ENCODE results near the gene FADS6.
A peak's percentile ranks its signal among the peaks of the same experiment; 100 is the strongest.
"Not testable (repeated sequence)": the region's sequence is repeated elsewhere in the genome, so short reads cannot be mapped to it uniquely, and the experiment has no call there.

Gene FADS6

GRCh38 chr17:74871356-74872076 lies 21.9 kb downstream of the FADS6 start:
- Histone ChIP-seq H3K36me3 (ENCODE audit: control insufficient read depth, low read depth, low read length) (no peaks in the 10 kb centered on the region), H3K9me3 (ENCODE audit: control insufficient read depth, low read depth, low read length) (no peaks in the 10 kb centered on the region), H3K4me3 (ENCODE audit: low read length) (peak overlapping the region; percentile 74), H3K4me1 (ENCODE audit: control insufficient read depth, low read depth, low read length) (peaks cover 6% of the 10 kb centered on the region), H3K27ac (ENCODE audit: low read length) (no peak overlapping the region), H3K27me3 (ENCODE audit: control insufficient read depth, insufficient read depth, low read length) (peaks cover 6% of the 10 kb centered on the region), H3K9ac (ENCODE audit: low read length) (no peak overlapping the region)

- H3K36me3 ChIP-seq (ENCODE audit: control insufficient read depth, low read depth, low read length) = no peaks in the 10 kb centered on the region
- H3K9ac ChIP-seq (ENCODE audit: low read length) = no peak overlapping the region
- H3K4me1 ChIP-seq (ENCODE audit: control insufficient read depth, low read depth, low read length) = peaks cover 6% of the 10 kb centered on the region
- H3K9me3 ChIP-seq (ENCODE audit: control insufficient read depth, low read depth, low read length) = no peaks in the 10 kb centered on the region
- no peak overlapping the region for H3K27ac ChIP-seq (ENCODE audit: low read length)
- no peak overlapping the region for H3K4me3 ChIP-seq (ENCODE audit: low read length)
- H3K27me3 ChIP-seq (ENCODE audit: control insufficient read depth, insufficient read depth, low read length) = peaks cover 6% of the 10 kb centered on the region
These were observed 22.9 kb downstream of the FADS6 start for GRCh38 chr17:74870512-74870911.

- not testable (repeated sequence) for H3K9ac ChIP-seq (ENCODE audit: low read length); H3K36me3 ChIP-seq (ENCODE audit: control insufficient read depth, low read depth, low read length); H3K4me1 ChIP-seq (ENCODE audit: control insufficient read depth, low read depth, low read length); H3K27ac ChIP-seq (ENCODE audit: low read length); H3K4me3 ChIP-seq (ENCODE audit: low read length); H3K9me3 ChIP-seq (ENCODE audit: control insufficient read depth, low read depth, low read length); H3K27me3 ChIP-seq (ENCODE audit: control insufficient read depth, insufficient read depth, low read length)
These were observed 23.4 kb downstream of the FADS6 start for GRCh38 chr17:74870028-74870427.

GRCh38 chr17:74868908-74869255 lies 24.6 kb downstream of the FADS6 start:
- Histone ChIP-seq H3K4me1 (ENCODE audit: control insufficient read depth, low read depth, low read length) (peaks cover 2% of the 10 kb centered on the region), H3K27ac (ENCODE audit: low read length) (no peak overlapping the region), H3K9ac (ENCODE audit: low read length) (no peak overlapping the region), H3K36me3 (ENCODE audit: control insufficient read depth, low read depth, low read length) (no peaks in the 10 kb centered on the region), H3K9me3 (ENCODE audit: control insufficient read depth, low read depth, low read length) (no peaks in the 10 kb centered on the region), H3K4me3 (ENCODE audit: low read length) (no peak overlapping the region), H3K27me3 (ENCODE audit: control insufficient read depth, insufficient read depth, low read length) (peaks cover 6% of the 10 kb centered on the region)

- Histone ChIP-seq H3K9ac (ENCODE audit: low read length) (no peak overlapping the region), H3K27me3 (ENCODE audit: control insufficient read depth, insufficient read depth, low read length) (peaks cover 6% of the 10 kb centered on the region), H3K4me1 (ENCODE audit: control insufficient read depth, low read depth, low read length) (no peaks in the 10 kb centered on the region), H3K9me3 (ENCODE audit: control insufficient read depth, low read depth, low read length) (no peaks in the 10 kb centered on the region), H3K4me3 (ENCODE audit: low read length) (no peak overlapping the region), H3K36me3 (ENCODE audit: control insufficient read depth, low read depth, low read length) (no peaks in the 10 kb centered on the region), H3K27ac (ENCODE audit: low read length) (no peak overlapping the region)
These were observed 25.1 kb downstream of the FADS6 start for GRCh38 chr17:74868251-74868907.

- Histone ChIP-seq H3K4me3 (ENCODE audit: low read length) (no peak overlapping the region), H3K27ac (ENCODE audit: low read length) (no peak overlapping the region), H3K9me3 (ENCODE audit: control insufficient read depth, low read depth, low read length) (no peaks in the 10 kb centered on the region), H3K9ac (ENCODE audit: low read length) (no peak overlapping the region), H3K27me3 (ENCODE audit: control insufficient read depth, insufficient read depth, low read length) (peaks cover 14% of the 10 kb centered on the region), H3K4me1 (ENCODE audit: control insufficient read depth, low read depth, low read length) (peaks cover 3% of the 10 kb centered on the region), H3K36me3 (ENCODE audit: control insufficient read depth, low read depth, low read length) (no peaks in the 10 kb centered on the region)
These were observed 27.1 kb downstream of the FADS6 start for GRCh38 chr17:74866198-74866835.

GRCh38 chr17:74865504-74866197 lies 27.8 kb downstream of the FADS6 start:
- no peak overlapping the region for H3K9ac ChIP-seq (ENCODE audit: low read length)

GRCh38 chr17:74864866-74865395 lies 28.5 kb downstream of the FADS6 start:
- Histone ChIP-seq H3K9me3 (ENCODE audit: control insufficient read depth, low read depth, low read length) (no peaks in the 10 kb centered on the region), H3K36me3 (ENCODE audit: control insufficient read depth, low read depth, low read length) (no peaks in the 10 kb centered on the region), H3K4me3 (ENCODE audit: low read length) (no peak overlapping the region), H3K9ac (ENCODE audit: low read length) (no peak overlapping the region), H3K27ac (ENCODE audit: low read length) (no peak overlapping the region), H3K27me3 (ENCODE audit: control insufficient read depth, insufficient read depth, low read length) (peaks cover 28% of the 10 kb centered on the region), H3K4me1 (ENCODE audit: control insufficient read depth, low read depth, low read length) (peaks cover 3% of the 10 kb centered on the region)

More at GRCh38 chr17:74865504-74866197, 27.8 kb downstream of the FADS6 start:
- H3K27ac ChIP-seq (ENCODE audit: low read length) = no peak overlapping the region
- H3K36me3 ChIP-seq (ENCODE audit: control insufficient read depth, low read depth, low read length) = no peaks in the 10 kb centered on the region
- H3K4me1 ChIP-seq (ENCODE audit: control insufficient read depth, low read depth, low read length) = peaks cover 3% of the 10 kb centered on the region
- peaks cover 20% of the 10 kb centered on the region for H3K27me3 ChIP-seq (ENCODE audit: control insufficient read depth, insufficient read depth, low read length)
- no peaks in the 10 kb centered on the region for H3K9me3 ChIP-seq (ENCODE audit: control insufficient read depth, low read depth, low read length)
- H3K4me3 ChIP-seq (ENCODE audit: low read length) = no peak overlapping the region

GRCh38 chr17:74864297-74864865 lies 29.1 kb downstream of the FADS6 start:
- Histone ChIP-seq H3K9ac (ENCODE audit: low read length) (no peak overlapping the region), H3K4me3 (ENCODE audit: low read length) (no peak overlapping the region), H3K4me1 (ENCODE audit: control insufficient read depth, low read depth, low read length) (peaks cover 3% of the 10 kb centered on the region), H3K9me3 (ENCODE audit: control insufficient read depth, low read depth, low read length) (no peaks in the 10 kb centered on the region), H3K36me3 (ENCODE audit: control insufficient read depth, low read depth, low read length) (no peaks in the 10 kb centered on the region), H3K27ac (ENCODE audit: low read length) (no peak overlapping the region), H3K27me3 (ENCODE audit: control insufficient read depth, insufficient read depth, low read length) (peaks cover 33% of the 10 kb centered on the region)

- Histone ChIP-seq H3K9ac (ENCODE audit: low read length) (no peak overlapping the region), H3K27ac (ENCODE audit: low read length) (no peak overlapping the region), H3K27me3 (ENCODE audit: control insufficient read depth, insufficient read depth, low read length) (peaks cover 40% of the 10 kb centered on the region), H3K4me1 (ENCODE audit: control insufficient read depth, low read depth, low read length) (peaks cover 3% of the 10 kb centered on the region), H3K9me3 (ENCODE audit: control insufficient read depth, low read depth, low read length) (no peaks in the 10 kb centered on the region), H3K4me3 (ENCODE audit: low read length) (no peak overlapping the region), H3K36me3 (ENCODE audit: control insufficient read depth, low read depth, low read length) (no peaks in the 10 kb centered on the region)
These were observed 29.8 kb downstream of the FADS6 start for GRCh38 chr17:74863420-74864296.
